ENCODE measurements around the gene C20orf96.

GRCh38 chr20:309306-309840 lies 18.8 kb upstream of the C20orf96 start:
- TF ChIP-seq, protein P1, sequence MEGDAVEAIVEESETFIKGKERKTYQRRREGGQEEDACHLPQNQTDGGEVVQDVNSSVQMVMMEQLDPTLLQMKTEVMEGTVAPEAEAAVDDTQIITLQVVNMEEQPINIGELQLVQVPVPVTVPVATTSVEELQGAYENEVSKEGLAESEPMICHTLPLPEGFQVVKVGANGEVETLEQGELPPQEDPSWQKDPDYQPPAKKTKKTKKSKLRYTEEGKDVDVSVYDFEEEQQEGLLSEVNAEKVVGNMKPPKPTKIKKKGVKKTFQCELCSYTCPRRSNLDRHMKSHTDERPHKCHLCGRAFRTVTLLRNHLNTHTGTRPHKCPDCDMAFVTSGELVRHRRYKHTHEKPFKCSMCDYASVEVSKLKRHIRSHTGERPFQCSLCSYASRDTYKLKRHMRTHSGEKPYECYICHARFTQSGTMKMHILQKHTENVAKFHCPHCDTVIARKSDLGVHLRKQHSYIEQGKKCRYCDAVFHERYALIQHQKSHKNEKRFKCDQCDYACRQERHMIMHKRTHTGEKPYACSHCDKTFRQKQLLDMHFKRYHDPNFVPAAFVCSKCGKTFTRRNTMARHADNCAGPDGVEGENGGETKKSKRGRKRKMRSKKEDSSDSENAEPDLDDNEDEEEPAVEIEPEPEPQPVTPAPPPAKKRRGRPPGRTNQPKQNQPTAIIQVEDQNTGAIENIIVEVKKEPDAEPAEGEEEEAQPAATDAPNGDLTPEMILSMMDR (IDR thresholded peaks at IDR 0.05; ENCODE audit: poor library complexity, severe bottlenecking) = peak; percentile 56
- TF ChIP-seq RAD21 (conservative IDR thresholded peaks at IDR 0.05) (peak; percentile 55), MXI1 (conservative IDR thresholded peaks at IDR 0.05; ENCODE audit: poor library complexity, severe bottlenecking) (no peak), EZH2 (IDR thresholded peaks at IDR 0.05; ENCODE audit: borderline replicate concordance, insufficient read depth, low read length, poor library complexity, severe bottlenecking) (no peak)
- TF ChIP-seq, protein P2, sequence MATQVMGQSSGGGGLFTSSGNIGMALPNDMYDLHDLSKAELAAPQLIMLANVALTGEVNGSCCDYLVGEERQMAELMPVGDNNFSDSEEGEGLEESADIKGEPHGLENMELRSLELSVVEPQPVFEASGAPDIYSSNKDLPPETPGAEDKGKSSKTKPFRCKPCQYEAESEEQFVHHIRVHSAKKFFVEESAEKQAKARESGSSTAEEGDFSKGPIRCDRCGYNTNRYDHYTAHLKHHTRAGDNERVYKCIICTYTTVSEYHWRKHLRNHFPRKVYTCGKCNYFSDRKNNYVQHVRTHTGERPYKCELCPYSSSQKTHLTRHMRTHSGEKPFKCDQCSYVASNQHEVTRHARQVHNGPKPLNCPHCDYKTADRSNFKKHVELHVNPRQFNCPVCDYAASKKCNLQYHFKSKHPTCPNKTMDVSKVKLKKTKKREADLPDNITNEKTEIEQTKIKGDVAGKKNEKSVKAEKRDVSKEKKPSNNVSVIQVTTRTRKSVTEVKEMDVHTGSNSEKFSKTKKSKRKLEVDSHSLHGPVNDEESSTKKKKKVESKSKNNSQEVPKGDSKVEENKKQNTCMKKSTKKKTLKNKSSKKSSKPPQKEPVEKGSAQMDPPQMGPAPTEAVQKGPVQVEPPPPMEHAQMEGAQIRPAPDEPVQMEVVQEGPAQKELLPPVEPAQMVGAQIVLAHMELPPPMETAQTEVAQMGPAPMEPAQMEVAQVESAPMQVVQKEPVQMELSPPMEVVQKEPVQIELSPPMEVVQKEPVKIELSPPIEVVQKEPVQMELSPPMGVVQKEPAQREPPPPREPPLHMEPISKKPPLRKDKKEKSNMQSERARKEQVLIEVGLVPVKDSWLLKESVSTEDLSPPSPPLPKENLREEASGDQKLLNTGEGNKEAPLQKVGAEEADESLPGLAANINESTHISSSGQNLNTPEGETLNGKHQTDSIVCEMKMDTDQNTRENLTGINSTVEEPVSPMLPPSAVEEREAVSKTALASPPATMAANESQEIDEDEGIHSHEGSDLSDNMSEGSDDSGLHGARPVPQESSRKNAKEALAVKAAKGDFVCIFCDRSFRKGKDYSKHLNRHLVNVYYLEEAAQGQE (IDR thresholded peaks at IDR 0.05; ENCODE audit: borderline replicate concordance) = no peak

Data from neural cell (in vitro differentiated cells).